Adrenal gland (tissue), 12 donors: ENCODE results near the gene DAP3. TPM values are rescaled to one million over a fixed set of nuclear protein-coding genes. Genes with fewer than 3 reads are reported as not detected.
A peak's percentile ranks its signal among the peaks of the same experiment; 100 is the strongest.

Experiments used
- DNase-seq, 7 donors: peaks; one replicate each; pipeline ENCODE4 v3.0.0-alpha.2; 2019 to 2020
- H3K27ac ChIP-seq, 5 donors: fragments of 200-600 bp; sonication (generic) in 4 of 5; 1 replicate in 3 of 5; 2 replicates in 2 of 5; pipeline versions ENCODE4 v1.5.1 to v1.8.0; 2016 to 2020; ENCODE audit warnings: mild to moderate bottlenecking in 1 of 5
- H3K27me3 ChIP-seq: fragments of 200-600 bp; 2 replicates; pipeline ENCODE4 v1.8.0; 2021
- H3K36me3 ChIP-seq, 2 donors: fragments of 200-600 bp; replicated peaks in 1 of 2; 1 replicate in 1 of 2; 2 replicates in 1 of 2; pipeline versions ENCODE4 v1.5.1 to v1.8.0; 2018 to 2022
- H3K4me1 ChIP-seq, 2 donors: fragments of 200-600 bp; replicated peaks in 1 of 2; 1 replicate in 1 of 2; 2 replicates in 1 of 2; pipeline versions ENCODE4 v1.5.1 to v1.8.0; 2018 to 2021
- H3K4me3 ChIP-seq, 4 donors: fragments of 200-600 bp; sonication (generic) in 3 of 4; one replicate each; pipeline ENCODE4 v1.5.1; 2016 to 2018
- H3K9me3 ChIP-seq, 3 donors: fragments of 200-600 bp; sonication (generic) in 1 of 3; replicated peaks in 1 of 3; 1 replicate in 2 of 3; 2 replicates in 1 of 3; pipeline versions ENCODE4 v1.5.1 to v1.8.0; 2016 to 2021
- POLR2A ChIP-seq, 2 donors: fragments of 450-650 bp; IDR thresholded peaks; one replicate each; pipeline ENCODE4 v1.6.1; 2017; ENCODE audit warnings: antibody characterized with exemption in 2 of 2, mild to moderate bottlenecking in 2 of 2, moderate library complexity in 1 of 2
- WGBS, 4 donors: extraction: QIAGEN DNeasy Blood & Tissue Kit in 2 of 4; methylation state at CpG; one replicate each; pipeline versions ENCODE4 v1.1.5 to v1.1.7; 2013 to 2017; 5-methylcytosine and 5-hydroxymethylcytosine counted together
- intact Hi-C, 2 donors: fragments of 100-400 bp; cut with DNase I; formaldehyde crosslinking; loops; one replicate each; pipeline versions ENCODE4 v1.14.1 to v1.15.0; 2022 to 2023
- polyA plus RNA-seq, 3 donors: library from polyadenylated mRNA; stranded (reverse); fragments of 200-250 nt in 2 of 3; fragments of 350-450 nt in 1 of 3; fragmentation: Illumina TruSeq in 1 of 3; extraction: RNeasy Lipid Tissue Mini Kit (QIAGEN cat#74804) in 1 of 3; gene quantifications; one replicate each; pipeline ENCODE4 v1.2.3, GENCODE V29; 2013 to 2014
- total RNA-seq, 9 donors: library from RNA; depleted of rRNA in 4 of 9; stranded (reverse); fragments of >200 nt in 4 of 9; fragments of 120-200 nt in 1 of 9; fragmentation: NEBNext Ultra II Directional in 1 of 9; extraction: Animal tissue kit (Norgen Biotek cat#: 25700) in 1 of 9; gene quantifications; one replicate each; pipeline versions ENCODE4 v1.1.0 to v1.2.4, GENCODE V29; 2013 to 2023
- TF ChIP-seq, protein P1 (sequence below), 6 experiments: fragments of 450-650 bp in 4 of 6; fragments of 200-600 bp in 2 of 6; sonication (generic) in 1 of 6; IDR thresholded peaks; 1 replicate in 5 of 6; 2 replicates in 1 of 6; pipeline versions ENCODE4 v1.5.1 to v1.8.0; 2016 to 2021; ENCODE audit warnings: antibody characterized with exemption in 6 of 6, mild to moderate bottlenecking in 2 of 6, moderate library complexity in 1 of 6
- donor health status: healthy with polysubstance abuse.
- donor health status: Bipolar disorder and iron deficiency.
- donor health status: DM: yes; HTN: yes; CAD: no.
- donor health status: DM: no; HTN: no; CAD: no.
- donor health status: DM: no; HTN: no; CAD: no.
- donor health status: DM: yes; HTN: yes; CAD: no.

The DAP3 gene
- total and polyA plus RNA-seq, 12 donors = 85.4 to 186 (median 115) TPM

DNA sequence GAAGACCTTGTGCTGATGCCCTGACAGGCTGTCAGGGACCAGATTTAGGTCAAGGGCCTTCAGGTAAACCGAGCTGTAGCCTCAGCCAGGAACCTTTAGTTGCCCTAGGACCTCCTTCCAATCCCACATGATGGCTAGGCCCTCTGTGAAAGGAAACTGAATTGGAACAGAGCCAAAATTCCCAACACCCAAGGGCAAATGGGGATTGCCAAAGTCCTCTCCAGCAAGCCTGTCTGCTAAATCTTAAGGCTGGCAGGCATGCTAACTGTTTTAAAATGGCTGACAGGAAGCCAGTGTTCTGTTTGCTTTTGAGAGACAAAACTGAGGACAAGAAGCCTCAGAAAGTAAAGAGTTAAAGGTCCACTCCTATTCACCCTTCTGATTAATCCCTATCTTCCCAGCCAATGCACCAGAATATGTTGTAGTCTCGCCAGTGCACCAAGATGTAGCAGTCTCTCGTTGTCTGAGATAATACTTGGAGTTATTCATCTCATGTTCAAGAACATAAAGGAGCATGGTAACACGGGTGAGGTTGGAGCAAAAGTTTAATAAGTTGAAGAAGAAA is 43.8 kb upstream of the DAP3 start:
- H3K4me1 ChIP-seq = peaks cover 0 to 18% of the 10 kb centered on the region in 2 donors
- no peaks in the 10 kb centered on the region for H3K9me3 ChIP-seq
- H3K36me3 ChIP-seq = no peaks in the 10 kb centered on the region
- peak overlapping the region in 4 of 5 donors; percentile 2 to 62 (median 34) for H3K27ac ChIP-seq
- TF ChIP-seq POLR2A (IDR thresholded peaks at IDR 0.05) = no peak
- TF ChIP-seq, protein P1, sequence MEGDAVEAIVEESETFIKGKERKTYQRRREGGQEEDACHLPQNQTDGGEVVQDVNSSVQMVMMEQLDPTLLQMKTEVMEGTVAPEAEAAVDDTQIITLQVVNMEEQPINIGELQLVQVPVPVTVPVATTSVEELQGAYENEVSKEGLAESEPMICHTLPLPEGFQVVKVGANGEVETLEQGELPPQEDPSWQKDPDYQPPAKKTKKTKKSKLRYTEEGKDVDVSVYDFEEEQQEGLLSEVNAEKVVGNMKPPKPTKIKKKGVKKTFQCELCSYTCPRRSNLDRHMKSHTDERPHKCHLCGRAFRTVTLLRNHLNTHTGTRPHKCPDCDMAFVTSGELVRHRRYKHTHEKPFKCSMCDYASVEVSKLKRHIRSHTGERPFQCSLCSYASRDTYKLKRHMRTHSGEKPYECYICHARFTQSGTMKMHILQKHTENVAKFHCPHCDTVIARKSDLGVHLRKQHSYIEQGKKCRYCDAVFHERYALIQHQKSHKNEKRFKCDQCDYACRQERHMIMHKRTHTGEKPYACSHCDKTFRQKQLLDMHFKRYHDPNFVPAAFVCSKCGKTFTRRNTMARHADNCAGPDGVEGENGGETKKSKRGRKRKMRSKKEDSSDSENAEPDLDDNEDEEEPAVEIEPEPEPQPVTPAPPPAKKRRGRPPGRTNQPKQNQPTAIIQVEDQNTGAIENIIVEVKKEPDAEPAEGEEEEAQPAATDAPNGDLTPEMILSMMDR (IDR thresholded peaks at IDR 0.05) = no peak
- whole genome bisulfite sequencing, 4 donors = 34 to 49% (median 38%) methylated on average over 4 of the region's 4 CpGs
- no peaks in the 10 kb centered on the region for H3K27me3 ChIP-seq
- intact Hi-C loops = no loop called here
- peak in 4 of 7 donors; percentile 14 to 45 (median 40) for DNase-seq
- H3K4me3 ChIP-seq = no peak overlapping the region

DNA sequence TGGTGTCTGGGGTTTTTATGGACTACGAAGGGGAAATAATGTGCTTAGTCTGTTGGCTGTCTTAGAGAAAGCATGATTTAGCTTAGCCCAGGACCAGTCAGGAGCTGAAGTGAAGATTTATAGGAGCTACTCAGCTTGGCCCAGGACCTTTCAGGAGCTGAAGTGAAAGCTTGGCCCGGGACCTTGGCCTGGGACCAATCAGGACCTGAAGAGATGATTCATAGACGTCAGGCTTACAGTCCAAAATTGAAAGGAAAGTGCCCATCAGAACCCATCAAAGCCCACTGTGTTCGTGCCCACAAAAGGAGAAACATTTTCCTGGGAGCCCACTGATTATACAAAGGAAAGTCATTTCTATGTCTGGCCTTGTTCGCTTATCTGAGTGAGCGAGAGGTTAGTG is 43.2 kb upstream of the DAP3 start:
- Histone ChIP-seq H3K36me3 (no peaks in the 10 kb centered on the region), H3K4me1 (peaks cover 0 to 19% of the 10 kb centered on the region in 2 donors), H3K9me3 (no peaks in the 10 kb centered on the region), H3K27ac (peak overlapping the region in 4 of 5 donors; percentile 2 to 62 (median 34)), H3K4me3 (no peak overlapping the region), H3K27me3 (no peaks in the 10 kb centered on the region)
- 38 to 46% (median 44%) methylated on average over 6 of the region's 6 CpGs for WGBS, 4 donors
- intact Hi-C loops = no loop called here
- TF ChIP-seq, protein P1 (IDR thresholded peaks at IDR 0.05) = no peak
- TF ChIP-seq POLR2A (IDR thresholded peaks at IDR 0.05) = no peak
- peak; percentile 49 to 85 (median 75) for DNase-seq

DNA sequence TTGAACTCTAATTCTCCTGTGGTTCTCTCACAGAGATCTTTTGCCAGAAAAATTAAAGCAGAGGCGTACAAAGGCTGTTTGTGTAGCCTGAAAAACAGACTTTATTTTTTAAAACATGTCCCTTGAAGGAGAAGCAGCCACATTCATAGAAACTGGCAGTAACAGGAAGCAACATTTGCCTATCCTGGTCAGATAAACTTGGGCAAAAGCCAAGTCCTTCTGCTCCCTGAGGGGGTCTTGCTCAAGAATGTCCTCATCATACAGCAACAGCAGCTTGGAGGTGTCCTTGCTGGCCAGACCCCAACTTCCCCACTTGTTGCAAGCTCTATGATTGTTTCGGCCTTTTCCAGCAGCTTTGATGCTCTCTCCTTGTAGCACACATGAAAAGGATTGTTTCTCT is 42.6 kb upstream of the DAP3 start:
- no peak for TF ChIP-seq POLR2A (IDR thresholded peaks at IDR 0.05)
- TF ChIP-seq, protein P1 (IDR thresholded peaks at IDR 0.05) = no peak
- no peak overlapping the region for H3K4me3 ChIP-seq
- no peaks in the 10 kb centered on the region for H3K36me3 ChIP-seq
- WGBS, 4 donors = 70 to 82% (median 73%) methylated on average over 2 of the region's 2 CpGs
- peak in 2 of 7 donors; percentile 27 for DNase-seq
- intact Hi-C loops = no loop called here
- no peak overlapping the region for H3K27ac ChIP-seq
- no peaks in the 10 kb centered on the region for H3K9me3 ChIP-seq
- H3K4me1 ChIP-seq = peaks cover 0 to 22% of the 10 kb centered on the region in 2 donors
- H3K27me3 ChIP-seq = no peaks in the 10 kb centered on the region

DNA sequence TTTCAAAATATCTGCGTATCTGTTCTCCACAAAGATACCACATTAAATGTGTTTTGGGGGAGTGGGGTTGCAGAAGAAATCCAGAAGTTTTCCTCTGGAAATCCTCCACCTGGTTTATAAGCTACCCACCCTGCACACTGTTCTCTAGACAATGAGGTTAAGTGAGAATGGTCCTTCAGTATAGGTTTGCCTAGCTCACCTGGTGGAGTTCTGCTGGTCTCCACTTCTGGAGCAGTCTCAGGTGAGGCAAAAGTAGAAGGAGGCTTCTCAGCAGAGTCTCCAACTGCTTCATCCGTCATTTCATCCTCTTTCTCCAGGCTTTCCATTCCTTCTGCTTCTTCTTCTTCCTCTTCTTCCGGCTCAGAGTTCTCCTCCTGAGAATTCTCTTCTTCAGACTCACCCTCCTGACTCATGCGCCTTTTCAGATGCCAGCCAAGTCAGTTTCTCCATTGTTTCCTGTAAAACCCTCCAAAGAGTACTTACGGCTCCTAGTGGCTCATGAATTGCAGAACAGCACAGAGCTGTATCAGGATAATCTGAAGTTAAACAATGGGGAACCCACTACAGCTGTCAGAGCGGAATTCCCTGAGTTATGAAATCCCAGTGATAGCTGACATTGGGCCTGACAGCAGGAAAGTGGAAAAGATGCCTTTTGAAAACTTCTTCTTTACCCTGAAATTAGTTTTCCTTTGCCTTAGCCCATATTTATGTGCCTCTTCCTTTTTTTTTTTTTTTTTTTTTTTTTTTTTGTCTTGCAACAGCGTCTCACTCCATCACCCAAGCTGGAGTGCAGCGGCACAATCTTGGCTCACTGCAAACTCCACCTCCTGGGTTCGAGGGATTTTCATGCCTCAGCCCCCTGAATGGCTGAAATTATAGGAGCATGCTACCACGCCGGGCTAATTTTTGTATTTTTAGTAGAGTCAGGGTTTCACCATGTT is 40.4 kb upstream of the DAP3 start:
- H3K4me1 ChIP-seq = peaks cover 0 to 26% of the 10 kb centered on the region in 2 donors
- no peaks in the 10 kb centered on the region for H3K9me3 ChIP-seq
- no peak for TF ChIP-seq POLR2A (IDR thresholded peaks at IDR 0.05)
- TF ChIP-seq, protein P1 (IDR thresholded peaks at IDR 0.05) = peak; percentile 29 to 62 (median 47)
- H3K27me3 ChIP-seq = no peaks in the 10 kb centered on the region
- intact Hi-C loops = no loop called here
- H3K4me3 ChIP-seq = peak overlapping the region in 1 of 4 donors; percentile 18
- WGBS, 4 donors = 42 to 48% (median 46%) methylated on average over 11 of the region's 11 CpGs
- peak overlapping the region in 2 of 5 donors; percentile 26 to 74 for H3K27ac ChIP-seq
- peak in 6 of 7 donors; percentile 25 to 64 (median 47) for DNase-seq
- H3K36me3 ChIP-seq = no peaks in the 10 kb centered on the region
